B cell (primary cell): Measurements from ENCODE around the gene FOXO3. TPM values are rescaled to one million over a fixed set of nuclear protein-coding genes. Genes with fewer than 3 reads are reported as not detected.

Experiments used
- ATAC-seq: fragments of 200-7000 bp; cut with Tn5 transposase; one replicate; pipeline ENCODE4 v1.10.0; 2021; ENCODE audit warnings: low read depth, mild to moderate bottlenecking, moderate number of reproducible peaks, moderate library complexity
- CTCF ChIA-PET: fragments of 350-600 bp; sonication (Branson Sonifier 250); formaldehyde crosslinking; loops from one replicate; lab custom pipeline; 2021; ENCODE audit warnings: antibody characterized with exemption, inconsistent platforms; lab: Charles Lee
- POLR2A ChIA-PET: fragments of 350-600 bp; sonication (Branson Sonifier 250); formaldehyde crosslinking; loops from one replicate; lab custom pipeline; 2021; ENCODE audit warnings: antibody characterized with exemption; lab: Charles Lee
- DNase-seq: peaks from one replicate; pipeline ENCODE4 v3.0.0; 2013
- H2AFZ ChIP-seq: 2 replicates; pipeline ENCODE4 v1.6.1; 2012; ENCODE audit warnings: mild to moderate bottlenecking, low read depth, low read length; ENCODE audit not compliant: insufficient read depth, poor library complexity, severe bottlenecking
- H3K27ac ChIP-seq, 2 donors: 1 replicate in 1 of 2; 2 replicates in 1 of 2; pipeline ENCODE4 v1.5.1; 2012 to 2013; ENCODE audit warnings: low read length in 2 of 2, mild to moderate bottlenecking in 2 of 2, moderate library complexity in 1 of 2
- H3K27me3 ChIP-seq, 4 experiments: fragments of 200-600 bp in 1 of 4; sonication (generic) in 1 of 4; replicated peaks in 1 of 4; 1 replicate in 2 of 4; 2 replicates in 2 of 4; pipeline versions ENCODE4 v1.6.1 to v1.7.0; 2013 to 2016; ENCODE audit warnings: low read length in 3 of 4, mild to moderate bottlenecking in 2 of 4, mixed read lengths in 1 of 4, moderate library complexity in 1 of 4; ENCODE audit not compliant: insufficient read depth in 4 of 4, control insufficient read depth in 3 of 4; ENCODE audit errors: control extremely low read depth in 1 of 4
- H3K36me3 ChIP-seq, 2 experiments: replicated peaks in 1 of 2; 1 replicate in 1 of 2; 2 replicates in 1 of 2; pipeline versions ENCODE4 v1.6.1 to v1.7.1; 2013; ENCODE audit warnings: low read length in 1 of 2; ENCODE audit not compliant: insufficient read depth in 2 of 2, control insufficient read depth in 1 of 2; ENCODE audit errors: control extremely low read depth in 1 of 2, extremely low read depth in 1 of 2
- H3K4me1 ChIP-seq, 2 donors: fragments of 200-600 bp in 1 of 2; sonication (generic) in 1 of 2; 1 replicate in 1 of 2; 2 replicates in 1 of 2; pipeline versions ENCODE4 v1.5.1 to v1.6.1; 2013 to 2017; ENCODE audit warnings: low read length in 2 of 2; ENCODE audit not compliant: control insufficient read depth in 2 of 2, insufficient read depth in 2 of 2
- H3K4me2 ChIP-seq: replicated peaks from 2 replicates; pipeline ENCODE3; 2012; ENCODE audit warnings: mild to moderate bottlenecking, low read depth, low read length; ENCODE audit not compliant: poor library complexity, severe bottlenecking
- H3K4me3 ChIP-seq, 5 experiments: fragments of 200-600 bp in 1 of 5; sonication (generic) in 1 of 5; 1 replicate in 3 of 5; 2 replicates in 2 of 5; pipeline versions ENCODE4 v1.5.1 to v1.7.0; 2011 to 2016; ENCODE audit warnings: low read length in 4 of 5, mild to moderate bottlenecking in 4 of 5, low read depth in 2 of 5, control low read depth in 1 of 5, moderate library complexity in 1 of 5; ENCODE audit not compliant: insufficient read depth in 1 of 5; ENCODE audit errors: control extremely low read depth in 1 of 5, extremely low read depth in 1 of 5
- H3K79me2 ChIP-seq: fragments of 200-600 bp; sonication (generic); one replicate; pipeline ENCODE4 v1.6.0; 2016; ENCODE audit warnings: low read length; ENCODE audit not compliant: control insufficient read depth, insufficient read depth
- H3K9ac ChIP-seq: fragments of 200-600 bp; sonication (generic); 2 replicates; pipeline ENCODE4 v1.6.1; 2017; ENCODE audit warnings: mild to moderate bottlenecking, low read length, moderate library complexity
- H3K9me3 ChIP-seq, 3 donors: one replicate each; pipeline versions ENCODE4 v1.6.1 to v1.7.1; 2013; ENCODE audit warnings: low read length in 2 of 3; ENCODE audit not compliant: control insufficient read depth in 2 of 3, insufficient read depth in 1 of 3; ENCODE audit errors: control extremely low read depth in 1 of 3
- H4K20me1 ChIP-seq: 2 replicates; pipeline ENCODE4 v1.6.0; 2012; ENCODE audit warnings: mild to moderate bottlenecking, low read length; ENCODE audit not compliant: insufficient read depth, control insufficient read depth, poor library complexity, severe bottlenecking
- H3K27ac Mint-ChIP-seq: one replicate; pipeline ENCODE4 v1.8.0; 2021; ENCODE audit warnings: mixed read lengths
- H3K27me3 Mint-ChIP-seq: one replicate; pipeline ENCODE4 v1.8.0; 2021; ENCODE audit warnings: mixed read lengths
- H3K4me1 Mint-ChIP-seq: one replicate; pipeline ENCODE4 v1.8.0; 2021; ENCODE audit warnings: mixed read lengths
- H3K4me3 Mint-ChIP-seq: one replicate; pipeline ENCODE4 v1.8.0; 2021; ENCODE audit warnings: mixed read lengths
- H3K9me3 Mint-ChIP-seq: one replicate; pipeline ENCODE4 v1.8.0; 2022; ENCODE audit warnings: mixed read lengths; ENCODE audit not compliant: insufficient read depth
- EZH2 ChIP-seq: IDR thresholded peaks from 2 replicates; pipeline ENCODE4 v1.6.1; 2012; ENCODE audit warnings: borderline replicate concordance, low read depth, mild to moderate bottlenecking, moderate library complexity, low read length; ENCODE audit not compliant: insufficient read depth, poor library complexity, severe bottlenecking
- WGBS: methylation state at CpG from one replicate; pipeline ENCODE4 v1.1.5; 2013; ENCODE audit warnings: missing lambda C conversion rate; ENCODE audit not compliant: insufficient coverage; 5-methylcytosine and 5-hydroxymethylcytosine counted together
- intact Hi-C: fragments of 100-400 bp; cut with micrococcal nuclease; formaldehyde crosslinking; loops from one replicate; pipeline ENCODE4 v1.10.0; 2022
- polyA plus RNA-seq: library from polyadenylated mRNA; depleted of rRNA; stranded (reverse); fragments of >200 nt; gene quantifications from 2 replicates; pipeline ENCODE4 v1.2.3, GENCODE V29; 2012
- total RNA-seq, 2 donors: library from RNA; stranded (reverse); fragments of 120-200 nt in 1 of 2; gene quantifications; 1 replicate in 1 of 2; 2 replicates in 1 of 2; pipeline versions ENCODE4 v1.2.3 to v1.2.4, GENCODE V29; 2013 to 2022
- TF ChIP-seq, protein P1 (sequence below): fragments of 200-600 bp; IDR thresholded peaks from one replicate; pipeline ENCODE4 v1.8.0; 2022; ENCODE audit warnings: antibody characterized with exemption, mild to moderate bottlenecking

The FOXO3 gene
- total and polyA plus RNA-seq, 2 donors (not counting 1 experiment from before 2014, with no cell fraction given) = 6.0 to 16.9 TPM

DNA sequence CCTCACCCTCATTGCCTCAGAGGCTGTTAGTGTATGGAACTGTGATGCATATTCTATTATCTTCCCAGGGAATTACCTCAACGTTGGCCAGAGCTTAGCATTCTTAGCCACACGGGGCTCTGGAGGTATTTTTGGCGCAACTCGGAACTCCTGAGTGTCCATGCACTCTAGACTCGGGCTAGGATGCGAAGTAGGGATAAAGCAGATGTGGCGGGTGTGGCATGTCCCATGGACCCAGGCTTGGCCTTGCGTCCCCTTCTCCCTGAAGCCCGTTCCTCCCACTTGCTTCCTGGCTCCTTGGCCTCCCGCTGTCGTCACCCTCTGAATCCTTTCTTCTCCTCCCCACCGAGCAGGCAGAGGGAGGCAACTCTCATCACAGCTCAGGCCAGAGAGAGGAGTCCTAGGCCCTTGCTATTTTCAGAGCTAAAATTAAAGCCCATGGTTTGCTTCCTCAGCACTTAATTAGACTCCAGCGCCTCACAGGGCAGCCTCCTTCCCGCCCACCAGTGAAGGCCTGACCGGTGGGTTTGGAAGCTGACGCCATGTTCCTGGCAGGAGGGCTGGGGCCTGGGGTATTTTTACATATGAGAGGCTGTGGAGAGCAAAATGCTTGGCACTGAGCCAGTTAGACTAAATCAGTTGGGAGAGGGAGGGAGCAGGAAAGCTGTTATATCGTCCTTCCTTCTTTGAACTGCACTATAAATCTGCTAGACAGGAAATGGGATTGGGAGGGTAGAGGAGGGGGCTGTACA is 138.7 kb downstream of the FOXO3 start:
- H3K4me3 ChIP-seq = no peak overlapping the region
- WGBS = 95% methylated on average over 14 of the region's 17 CpGs
- no peak for TF ChIP-seq EZH2
- TF ChIP-seq, protein P1, sequence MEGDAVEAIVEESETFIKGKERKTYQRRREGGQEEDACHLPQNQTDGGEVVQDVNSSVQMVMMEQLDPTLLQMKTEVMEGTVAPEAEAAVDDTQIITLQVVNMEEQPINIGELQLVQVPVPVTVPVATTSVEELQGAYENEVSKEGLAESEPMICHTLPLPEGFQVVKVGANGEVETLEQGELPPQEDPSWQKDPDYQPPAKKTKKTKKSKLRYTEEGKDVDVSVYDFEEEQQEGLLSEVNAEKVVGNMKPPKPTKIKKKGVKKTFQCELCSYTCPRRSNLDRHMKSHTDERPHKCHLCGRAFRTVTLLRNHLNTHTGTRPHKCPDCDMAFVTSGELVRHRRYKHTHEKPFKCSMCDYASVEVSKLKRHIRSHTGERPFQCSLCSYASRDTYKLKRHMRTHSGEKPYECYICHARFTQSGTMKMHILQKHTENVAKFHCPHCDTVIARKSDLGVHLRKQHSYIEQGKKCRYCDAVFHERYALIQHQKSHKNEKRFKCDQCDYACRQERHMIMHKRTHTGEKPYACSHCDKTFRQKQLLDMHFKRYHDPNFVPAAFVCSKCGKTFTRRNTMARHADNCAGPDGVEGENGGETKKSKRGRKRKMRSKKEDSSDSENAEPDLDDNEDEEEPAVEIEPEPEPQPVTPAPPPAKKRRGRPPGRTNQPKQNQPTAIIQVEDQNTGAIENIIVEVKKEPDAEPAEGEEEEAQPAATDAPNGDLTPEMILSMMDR = no peak
- Mint-ChIP-seq H3K4me3 (no peak overlapping the region), H3K27ac (no peak overlapping the region), H3K9me3 (no peaks in the 10 kb centered on the region), H3K4me1 (no peaks in the 10 kb centered on the region), H3K27me3 (no peaks in the 10 kb centered on the region)
- ChIA-PET POLR2A (no interaction called here), CTCF (no interaction called here)
- H3K9me3 ChIP-seq = peaks cover 6 to 26% (median 21%) of the 10 kb centered on the region in 3 donors
- H2AFZ ChIP-seq = no peak overlapping the region
- H4K20me1 ChIP-seq = no peaks in the 10 kb centered on the region
- no peaks in the 10 kb centered on the region for H3K4me1 ChIP-seq
- H3K4me2 ChIP-seq = no peak overlapping the region
- DNase-seq (no peak), ATAC-seq (no peak)
- intact Hi-C loops = no loop called here
- no peak overlapping the region for H3K27ac ChIP-seq
- H3K36me3 ChIP-seq = no peaks in the 10 kb centered on the region
- no peaks in the 10 kb centered on the region for H3K27me3 ChIP-seq
- no peaks in the 10 kb centered on the region for H3K79me2 ChIP-seq
- H3K9ac ChIP-seq = no peak overlapping the region

DNA sequence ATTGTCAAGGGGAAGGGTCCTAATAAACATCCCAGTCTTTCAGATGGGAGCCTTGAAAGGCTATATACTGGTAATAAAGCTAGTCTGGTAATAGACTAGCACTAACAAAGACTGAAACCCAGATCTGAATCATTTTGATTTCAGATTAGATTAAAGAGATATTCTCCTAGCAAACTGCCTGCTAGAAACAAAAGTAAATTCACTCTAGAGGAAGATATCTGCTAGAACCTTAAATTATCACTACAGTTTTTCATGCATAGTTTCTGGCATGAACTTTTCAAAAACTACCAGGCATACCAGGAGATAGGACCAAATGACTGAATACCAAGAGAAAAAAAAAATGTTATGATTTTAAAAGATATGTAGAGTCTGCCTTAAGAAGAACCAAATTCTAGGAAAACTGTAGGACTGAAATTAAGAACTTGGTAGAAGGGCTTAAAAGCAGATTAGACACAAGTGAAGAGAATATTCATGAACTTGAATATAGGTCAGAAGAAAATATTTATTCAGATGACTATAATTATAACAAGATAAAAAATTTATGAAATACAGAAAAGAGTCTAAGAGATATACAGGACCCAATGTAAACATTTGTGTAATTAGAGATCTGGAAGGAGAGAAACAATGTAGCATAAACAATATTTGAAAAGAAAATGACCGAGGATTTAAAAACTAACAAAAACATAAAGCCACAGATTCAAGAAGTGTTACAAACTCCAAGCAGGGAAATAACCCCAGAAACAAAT is 141.6 kb downstream of the FOXO3 start:
- no peaks in the 10 kb centered on the region for H3K27me3 Mint-ChIP-seq
- no peaks in the 10 kb centered on the region for H4K20me1 ChIP-seq
- POLR2A ChIA-PET = no interaction called here
- CTCF ChIA-PET = interaction anchor here (1.1 kb wide), 1 partner anchor 160 kb away, joined by 3 read pairs; no protein-coding TSS in a partner anchor
- no peak overlapping the region for H3K4me3 ChIP-seq
- no peak overlapping the region for H2AFZ ChIP-seq
- no peak overlapping the region for H3K27ac Mint-ChIP-seq
- no peaks in the 10 kb centered on the region for H3K36me3 ChIP-seq
- ATAC-seq = no peak
- H3K9me3 Mint-ChIP-seq = no peaks in the 10 kb centered on the region
- H3K4me1 ChIP-seq = no peaks in the 10 kb centered on the region
- H3K9me3 ChIP-seq = peaks cover 6 to 26% (median 21%) of the 10 kb centered on the region in 3 donors
- H3K4me1 Mint-ChIP-seq = no peaks in the 10 kb centered on the region
- H3K27ac ChIP-seq = no peak overlapping the region
- H3K79me2 ChIP-seq = no peaks in the 10 kb centered on the region
- no peak overlapping the region for H3K4me2 ChIP-seq
- WGBS = no CpG with 5 or more reads among the region's 1 CpG
- intact Hi-C loops = no loop called here
- H3K27me3 ChIP-seq = no peaks in the 10 kb centered on the region
- H3K9ac ChIP-seq = no peak overlapping the region
- H3K4me3 Mint-ChIP-seq = no peak overlapping the region
- TF ChIP-seq, protein P1 = no peak
- no peak for TF ChIP-seq EZH2
- DNase-seq = no peak
